Activated B cell treated with CpG ODN at 0.5 μM for 24 hours (primary cell): ENCODE data around the gene LUC7L3. TPM values are rescaled to one million over a fixed set of nuclear protein-coding genes. Genes with fewer than 3 reads are reported as not detected.

Source experiments
- ATAC-seq: fragments of 200-7000 bp; cut with Tn5 transposase; one replicate; pipeline ENCODE4 v1.10.0; 2021; ENCODE audit warnings: low read depth, mild to moderate bottlenecking, moderate library complexity
- CTCF ChIA-PET: fragments of 350-600 bp; sonication (Branson Sonifier 250); formaldehyde crosslinking; loops from one replicate; lab custom pipeline; 2021; ENCODE audit warnings: antibody characterized with exemption; lab: Charles Lee
- POLR2A ChIA-PET: fragments of 350-600 bp; sonication (Branson Sonifier 250); formaldehyde crosslinking; loops from one replicate; lab custom pipeline; 2021; ENCODE audit warnings: antibody characterized with exemption; lab: Charles Lee
- DNase-seq: peaks from one replicate; pipeline ENCODE4 v3.0.0; 2022
- H3K27ac Mint-ChIP-seq: one replicate; pipeline ENCODE4 v1.8.0; 2020; ENCODE audit warnings: mixed read lengths
- H3K27me3 Mint-ChIP-seq: one replicate; pipeline ENCODE4 v1.8.0; 2021; ENCODE audit warnings: mixed read lengths
- H3K36me3 Mint-ChIP-seq: one replicate; pipeline ENCODE4 v1.8.0; 2021; ENCODE audit warnings: low read depth, mixed read lengths
- H3K4me1 Mint-ChIP-seq: one replicate; pipeline ENCODE4 v1.8.0; 2021; ENCODE audit warnings: mixed read lengths
- H3K4me3 Mint-ChIP-seq: one replicate; pipeline ENCODE4 v1.8.0; 2020; ENCODE audit warnings: mild to moderate bottlenecking, mixed read lengths
- H3K9me3 Mint-ChIP-seq: one replicate; pipeline ENCODE4 v1.8.0; 2020; ENCODE audit warnings: mixed read lengths
- intact Hi-C: fragments of 100-400 bp; cut with micrococcal nuclease; formaldehyde crosslinking; loops from one replicate; pipeline ENCODE4 v1.15.1; 2024
- total RNA-seq: library from RNA; stranded (reverse); gene quantifications from 2 replicates; pipeline ENCODE4 v1.2.3, GENCODE V29; 2022
- TF ChIP-seq, protein P1 (sequence below): fragments of 200-600 bp; IDR thresholded peaks from one replicate; pipeline ENCODE4 v1.8.0; 2022; ENCODE audit warnings: antibody characterized with exemption, mild to moderate bottlenecking

LUC7L3 gene
- total RNA-seq, 1 donor from 2014 or later = 158 TPM

DNA sequence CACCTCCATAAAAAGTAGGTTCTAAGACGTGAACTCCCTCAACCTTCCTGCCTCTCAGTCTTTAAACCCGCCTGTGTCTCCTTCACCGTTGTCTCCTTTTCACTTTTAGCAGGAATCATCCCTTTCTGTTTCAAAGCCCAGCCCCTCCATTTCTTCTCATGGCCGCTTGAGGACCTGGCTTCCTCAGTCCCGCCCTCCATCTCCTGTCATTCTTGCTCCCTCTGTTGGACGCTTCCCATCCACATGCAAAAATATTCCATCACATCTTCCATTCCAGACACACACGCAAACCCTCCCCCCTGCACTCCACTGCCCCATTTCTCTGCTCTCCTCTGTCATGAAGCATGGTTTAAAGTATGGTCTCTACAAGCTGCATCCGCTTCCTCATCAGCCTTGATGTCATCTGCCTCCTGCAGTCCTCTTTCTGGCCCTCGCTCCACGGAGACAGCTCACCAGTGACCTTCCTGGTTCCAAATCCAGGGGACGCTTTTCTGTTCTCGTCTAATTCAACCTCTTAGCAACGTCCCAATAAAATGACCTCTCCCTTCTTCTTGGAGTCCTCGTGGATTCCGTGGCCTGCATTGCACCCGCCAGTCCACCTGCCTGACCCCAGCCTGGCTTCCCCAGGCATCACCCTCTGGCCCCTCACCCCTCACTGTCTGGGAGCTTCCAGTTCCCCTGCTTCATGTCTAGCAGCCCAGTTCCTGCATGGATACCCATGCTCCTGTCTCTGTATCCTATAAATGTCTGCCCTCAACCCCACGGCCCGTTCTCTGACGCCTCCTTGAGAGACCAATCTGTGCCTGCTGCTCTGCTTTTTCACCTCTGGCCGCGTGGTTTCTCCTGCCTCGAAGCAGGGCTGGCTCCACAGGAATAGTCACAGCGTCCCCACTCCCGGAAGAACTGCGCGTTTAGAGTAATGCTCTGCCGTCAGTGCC lies 37.9 kb upstream of the LUC7L3 start:
- Mint-ChIP-seq H3K9me3 (no peaks in the 10 kb centered on the region), H3K4me3 (no peak overlapping the region), H3K27ac (no peak overlapping the region), H3K27me3 (peaks cover 38% of the 10 kb centered on the region), H3K4me1 (no peaks in the 10 kb centered on the region), H3K36me3 (no peaks in the 10 kb centered on the region)
- TF ChIP-seq, protein P1, sequence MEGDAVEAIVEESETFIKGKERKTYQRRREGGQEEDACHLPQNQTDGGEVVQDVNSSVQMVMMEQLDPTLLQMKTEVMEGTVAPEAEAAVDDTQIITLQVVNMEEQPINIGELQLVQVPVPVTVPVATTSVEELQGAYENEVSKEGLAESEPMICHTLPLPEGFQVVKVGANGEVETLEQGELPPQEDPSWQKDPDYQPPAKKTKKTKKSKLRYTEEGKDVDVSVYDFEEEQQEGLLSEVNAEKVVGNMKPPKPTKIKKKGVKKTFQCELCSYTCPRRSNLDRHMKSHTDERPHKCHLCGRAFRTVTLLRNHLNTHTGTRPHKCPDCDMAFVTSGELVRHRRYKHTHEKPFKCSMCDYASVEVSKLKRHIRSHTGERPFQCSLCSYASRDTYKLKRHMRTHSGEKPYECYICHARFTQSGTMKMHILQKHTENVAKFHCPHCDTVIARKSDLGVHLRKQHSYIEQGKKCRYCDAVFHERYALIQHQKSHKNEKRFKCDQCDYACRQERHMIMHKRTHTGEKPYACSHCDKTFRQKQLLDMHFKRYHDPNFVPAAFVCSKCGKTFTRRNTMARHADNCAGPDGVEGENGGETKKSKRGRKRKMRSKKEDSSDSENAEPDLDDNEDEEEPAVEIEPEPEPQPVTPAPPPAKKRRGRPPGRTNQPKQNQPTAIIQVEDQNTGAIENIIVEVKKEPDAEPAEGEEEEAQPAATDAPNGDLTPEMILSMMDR = no peak
- DNase-seq (no peak), ATAC-seq (no peak)
- intact Hi-C loops = no loop called here
- ChIA-PET CTCF (no interaction called here), POLR2A (no interaction called here)

DNA sequence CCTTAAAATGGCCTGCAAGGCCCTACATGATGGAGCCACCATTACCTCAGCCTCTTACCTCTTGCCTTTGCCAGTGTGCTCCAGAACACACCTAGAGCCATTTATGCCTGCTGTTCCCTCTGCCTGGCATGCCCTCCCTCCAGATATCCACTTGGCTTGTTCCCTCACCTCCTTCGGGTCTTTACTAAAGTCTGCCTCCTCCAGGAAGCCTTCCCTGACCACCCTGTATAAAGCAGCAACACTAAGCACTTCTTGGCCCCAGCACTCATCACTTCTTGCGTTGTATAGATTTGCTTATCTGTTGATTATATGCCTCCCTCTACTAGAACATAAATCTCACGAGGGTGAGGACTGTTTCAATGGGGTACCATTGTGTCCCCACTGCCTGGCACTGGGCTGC lies 37.0 kb upstream of the LUC7L3 start:
- TF ChIP-seq, protein P1 = no peak
- Mint-ChIP-seq H3K4me3 (no peak overlapping the region), H3K27me3 (peaks cover 34% of the 10 kb centered on the region), H3K9me3 (no peaks in the 10 kb centered on the region), H3K36me3 (no peaks in the 10 kb centered on the region), H3K27ac (no peak overlapping the region), H3K4me1 (no peaks in the 10 kb centered on the region)
- ChIA-PET CTCF (no interaction called here), POLR2A (no interaction called here)
- intact Hi-C loops = no loop called here
- DNase-seq (no peak), ATAC-seq (no peak)

- Mint-ChIP-seq H3K36me3 (no peaks in the 10 kb centered on the region), H3K4me3 (no peak overlapping the region), H3K27ac (no peak overlapping the region), H3K4me1 (no peaks in the 10 kb centered on the region), H3K9me3 (no peaks in the 10 kb centered on the region), H3K27me3 (peaks cover 31% of the 10 kb centered on the region)
- TF ChIP-seq, protein P1 = no peak
- DNase-seq (no peak), ATAC-seq (no peak)
- intact Hi-C loops = no loop called here
- POLR2A ChIA-PET = no interaction called here
- CTCF ChIA-PET = no interaction called here
These were observed 36.5 kb upstream of the LUC7L3 start for GRCh38 chr17:50682938-50683337.

GRCh38 chr17:50683434-50684287 lies 35.7 kb upstream of the LUC7L3 start:
- TF ChIP-seq, protein P1 = no peak
- Mint-ChIP-seq H3K4me1 (no peaks in the 10 kb centered on the region), H3K4me3 (no peak overlapping the region), H3K27me3 (peaks cover 28% of the 10 kb centered on the region), H3K27ac (no peak overlapping the region), H3K9me3 (no peaks in the 10 kb centered on the region), H3K36me3 (no peaks in the 10 kb centered on the region)
- CTCF ChIA-PET = no interaction called here
- POLR2A ChIA-PET = no interaction called here
- ATAC-seq (no peak), DNase-seq (no peak)
- intact Hi-C loops = no loop called here

DNA sequence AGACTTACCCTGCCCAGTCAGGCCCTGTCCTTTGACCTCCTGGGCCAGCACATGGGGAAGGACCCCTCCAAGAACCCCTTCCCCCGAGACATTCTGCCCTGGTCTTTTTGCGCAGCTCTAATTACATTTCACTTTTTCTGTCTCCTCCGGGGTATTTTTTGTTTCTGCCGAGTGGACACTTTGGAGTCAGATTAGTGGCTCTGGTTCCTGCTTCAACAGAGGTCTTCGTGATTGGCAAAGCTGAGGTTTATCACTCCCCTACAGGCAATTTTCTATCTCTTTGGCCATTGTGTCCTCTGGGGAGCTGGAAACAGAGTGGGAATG lies 35.2 kb upstream of the LUC7L3 start:
- CTCF ChIA-PET = no interaction called here
- intact Hi-C loops = no loop called here
- TF ChIP-seq, protein P1 = no peak
- POLR2A ChIA-PET = no interaction called here
- Mint-ChIP-seq H3K9me3 (no peaks in the 10 kb centered on the region), H3K27ac (no peak overlapping the region), H3K27me3 (peaks cover 25% of the 10 kb centered on the region), H3K4me3 (no peak overlapping the region), H3K4me1 (no peaks in the 10 kb centered on the region), H3K36me3 (no peaks in the 10 kb centered on the region)
- ATAC-seq (no peak), DNase-seq (no peak)
